ENCODE data around the gene CACNB2. TPM values are rescaled to one million over a fixed set of nuclear protein-coding genes. Genes with fewer than 3 reads are reported as not detected.

Gene CACNB2
- total and polyA plus RNA-seq, 7 experiments from 2014 or later: 0.30 to 0.49 (median 0.48) TPM; not detected in 4

GRCh38 chr10:18542832-18543231 lies 402.6 kb downstream of the CACNB2 start:
- POLR2A ChIA-PET: interaction anchor here (0.8 kb wide), 1 partner anchor 96 kb away, joined by 3 read pairs; no protein-coding TSS in a partner anchor
- Mint-ChIP-seq H3K9me3 (no peaks in the 10 kb centered on the region), H3K4me1 (peaks cover 0 to 2% (median 0%) of the 10 kb centered on the region in 7 donors), H3K36me3 (peaks cover 10 to 71% (median 61%) of the 10 kb centered on the region in 5 donors), H3K27me3 (no peaks in the 10 kb centered on the region), H3K4me3 (no peak overlapping the region), H3K27ac (no peak overlapping the region)
- CTCF ChIA-PET: interaction anchor here (0.5 kb wide), 1 partner anchor 148 kb away, joined by 5 read pairs; no protein-coding TSS in a partner anchor
- H3K27me3 ChIP-seq (ENCODE audit: control insufficient read depth in 2 of 2, insufficient read depth in 2 of 2, low read length in 2 of 2): no peaks in the 10 kb centered on the region
- no peak overlapping the region for H3K27ac ChIP-seq (ENCODE audit: low read depth, low read length)
- no peaks in the 10 kb centered on the region for H3K9me3 ChIP-seq (ENCODE audit: control insufficient read depth in 2 of 3, low read length in 3 of 3)
- H3K36me3 ChIP-seq (ENCODE audit: control insufficient read depth in 2 of 3, insufficient read depth in 3 of 3, low read length in 3 of 3): peaks cover 0 to 39% (median 0%) of the 10 kb centered on the region in 3 experiments
- no peak overlapping the region for H3K4me3 ChIP-seq (ENCODE audit: low read length)
- ATAC-seq: no peak
- intact Hi-C loops (cut with micrococcal nuclease): no loop called here
- no peaks in the 10 kb centered on the region for H3K4me1 ChIP-seq (ENCODE audit: control insufficient read depth in 2 of 2, insufficient read depth in 2 of 2, low read length in 2 of 2)
- no peak for DNase-seq

DNA sequence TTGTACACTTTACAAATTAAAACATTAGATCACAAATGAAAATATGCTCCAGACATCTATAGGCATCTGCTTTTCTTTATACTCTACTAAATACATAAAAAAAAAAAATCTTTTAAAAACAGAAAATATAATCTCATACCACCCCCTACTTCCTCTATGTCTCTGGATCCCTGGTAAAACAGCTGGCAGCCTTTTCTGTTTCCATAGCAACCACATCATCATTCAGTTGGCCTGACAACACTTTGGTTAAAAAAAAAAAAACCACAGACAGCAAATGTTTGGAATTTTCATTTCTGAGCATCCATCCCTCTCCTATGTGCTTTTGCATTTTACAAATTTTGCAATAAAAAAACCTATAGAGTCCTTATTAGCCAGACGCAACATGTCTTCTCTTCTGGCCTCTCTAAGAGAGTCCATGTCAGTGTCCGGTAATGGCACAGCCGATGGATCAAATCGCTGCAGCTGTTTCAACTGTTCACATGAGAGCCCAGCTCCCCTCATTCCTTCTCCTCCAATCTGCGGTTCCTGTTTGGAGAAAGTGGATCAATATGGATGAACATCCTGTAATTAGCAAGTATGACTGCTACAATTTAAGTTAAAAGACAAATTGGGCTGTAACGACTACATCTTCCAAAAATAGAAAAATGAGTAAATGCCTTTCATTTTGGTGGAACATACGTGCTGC lies 405.5 kb downstream of the CACNB2 start:
- Mint-ChIP-seq H3K4me3 (no peak overlapping the region), H3K27ac (peak overlapping the region in 1 of 9 donors; percentile 5), H3K36me3 (peaks cover 10 to 68% (median 65%) of the 10 kb centered on the region in 5 donors), H3K9me3 (no peaks in the 10 kb centered on the region), H3K27me3 (no peaks in the 10 kb centered on the region), H3K4me1 (peaks cover 0 to 6% (median 0%) of the 10 kb centered on the region in 7 donors)
- CTCF ChIA-PET: no interaction called here
- no peak for ATAC-seq
- Histone ChIP-seq H3K27me3 (ENCODE audit: control insufficient read depth in 2 of 2, insufficient read depth in 2 of 2, low read length in 2 of 2) (no peaks in the 10 kb centered on the region), H3K36me3 (ENCODE audit: control insufficient read depth in 2 of 3, insufficient read depth in 3 of 3, low read length in 3 of 3) (peaks cover 0 to 30% (median 0%) of the 10 kb centered on the region in 3 experiments), H3K27ac (ENCODE audit: low read depth, low read length) (no peak overlapping the region), H3K4me3 (ENCODE audit: low read length) (no peak overlapping the region), H3K4me1 (ENCODE audit: control insufficient read depth in 2 of 2, insufficient read depth in 2 of 2, low read length in 2 of 2) (no peaks in the 10 kb centered on the region), H3K9me3 (ENCODE audit: control insufficient read depth in 2 of 3, low read length in 3 of 3) (no peaks in the 10 kb centered on the region)
- DNase-seq: no peak
- POLR2A ChIA-PET: no interaction called here
- intact Hi-C loops (cut with micrococcal nuclease): no loop called here

DNA sequence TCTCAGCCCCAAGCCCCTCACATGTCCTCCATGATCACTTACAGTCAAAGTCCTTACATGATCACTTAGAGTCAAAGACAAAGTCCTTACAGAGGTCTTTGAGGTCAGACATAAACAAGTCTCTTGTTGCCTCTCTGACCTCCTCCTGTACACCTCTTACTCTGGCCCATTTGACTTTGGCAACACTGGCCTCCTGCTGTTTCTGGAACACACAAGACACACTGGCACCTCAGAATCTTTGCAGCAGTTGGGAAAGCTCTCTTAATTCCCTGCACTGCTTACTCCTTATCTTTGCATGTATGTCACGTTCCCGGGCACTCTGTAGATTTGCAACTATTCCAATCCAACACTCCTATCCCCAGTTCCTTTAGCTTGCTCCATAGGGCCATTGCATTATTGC lies 408.9 kb downstream of the CACNB2 start:
- H3K27me3 Mint-ChIP-seq: no peaks in the 10 kb centered on the region
- H3K27ac ChIP-seq (ENCODE audit: low read depth, low read length): no peak overlapping the region
- no peaks in the 10 kb centered on the region for H3K9me3 Mint-ChIP-seq
- peaks cover 7 to 58% (median 51%) of the 10 kb centered on the region in 5 donors for H3K36me3 Mint-ChIP-seq
- H3K27me3 ChIP-seq (ENCODE audit: control insufficient read depth in 2 of 2, insufficient read depth in 2 of 2, low read length in 2 of 2): no peaks in the 10 kb centered on the region
- H3K4me3 Mint-ChIP-seq: no peak overlapping the region
- intact Hi-C loops (cut with micrococcal nuclease): no loop called here
- H3K36me3 ChIP-seq (ENCODE audit: control insufficient read depth in 2 of 3, insufficient read depth in 3 of 3, low read length in 3 of 3): peaks cover 0 to 40% (median 0%) of the 10 kb centered on the region in 3 experiments
- peak overlapping the region in 1 of 9 donors; percentile 26 for H3K27ac Mint-ChIP-seq
- CTCF ChIA-PET: no interaction called here
- H3K4me1 Mint-ChIP-seq: peaks cover 0 to 6% (median 0%) of the 10 kb centered on the region in 7 donors
- no peak for ATAC-seq
- no peak for DNase-seq
- H3K4me1 ChIP-seq (ENCODE audit: control insufficient read depth in 2 of 2, insufficient read depth in 2 of 2, low read length in 2 of 2): no peaks in the 10 kb centered on the region
- no peaks in the 10 kb centered on the region for H3K9me3 ChIP-seq (ENCODE audit: control insufficient read depth in 2 of 3, low read length in 3 of 3)
- POLR2A ChIA-PET: no interaction called here
- no peak overlapping the region for H3K4me3 ChIP-seq (ENCODE audit: low read length)

GRCh38 chr10:18551473-18551872 lies 411.2 kb downstream of the CACNB2 start:
- no peaks in the 10 kb centered on the region for H3K9me3 ChIP-seq (ENCODE audit: control insufficient read depth in 2 of 3, low read length in 3 of 3)
- Mint-ChIP-seq H3K9me3 (no peaks in the 10 kb centered on the region), H3K4me3 (no peak overlapping the region), H3K36me3 (peaks cover 0 to 41% (median 32%) of the 10 kb centered on the region in 5 donors), H3K4me1 (peaks cover 0 to 6% (median 0%) of the 10 kb centered on the region in 7 donors), H3K27ac (no peak overlapping the region), H3K27me3 (no peaks in the 10 kb centered on the region)
- H3K4me1 ChIP-seq (ENCODE audit: control insufficient read depth in 2 of 2, insufficient read depth in 2 of 2, low read length in 2 of 2): no peaks in the 10 kb centered on the region
- DNase-seq: no peak
- no peak for ATAC-seq
- peaks cover 0 to 48% (median 7%) of the 10 kb centered on the region in 3 experiments for H3K36me3 ChIP-seq (ENCODE audit: control insufficient read depth in 2 of 3, insufficient read depth in 3 of 3, low read length in 3 of 3)
- no peak overlapping the region for H3K4me3 ChIP-seq (ENCODE audit: low read length)
- CTCF ChIA-PET: no interaction called here
- intact Hi-C loops (cut with micrococcal nuclease): no loop called here
- H3K27ac ChIP-seq (ENCODE audit: low read depth, low read length): no peak overlapping the region
- POLR2A ChIA-PET: no interaction called here
- H3K27me3 ChIP-seq (ENCODE audit: control insufficient read depth in 2 of 2, insufficient read depth in 2 of 2, low read length in 2 of 2): no peaks in the 10 kb centered on the region

GRCh38 chr10:18554479-18554878 lies 414.3 kb downstream of the CACNB2 start:
- intact Hi-C loops (cut with micrococcal nuclease): no loop called here
- H3K9me3 Mint-ChIP-seq: no peaks in the 10 kb centered on the region

GRCh38 chr10:18556522-18557147 lies 416.4 kb downstream of the CACNB2 start:
- H3K36me3 Mint-ChIP-seq: peaks cover 0 to 6% (median 1%) of the 10 kb centered on the region in 5 donors
- POLR2A ChIA-PET: no interaction called here
- Histone ChIP-seq H3K4me3 (ENCODE audit: low read length) (no peak overlapping the region), H3K36me3 (ENCODE audit: control insufficient read depth in 2 of 3, insufficient read depth in 3 of 3, low read length in 3 of 3) (peaks cover 0 to 84% (median 10%) of the 10 kb centered on the region in 3 experiments), H3K27ac (ENCODE audit: low read depth, low read length) (no peak overlapping the region), H3K9me3 (ENCODE audit: control insufficient read depth in 2 of 3, low read length in 3 of 3) (no peaks in the 10 kb centered on the region), H3K4me1 (ENCODE audit: control insufficient read depth in 2 of 2, insufficient read depth in 2 of 2, low read length in 2 of 2) (no peaks in the 10 kb centered on the region), H3K27me3 (ENCODE audit: control insufficient read depth in 2 of 2, insufficient read depth in 2 of 2, low read length in 2 of 2) (no peaks in the 10 kb centered on the region)
- DNase-seq (no peak), ATAC-seq (no peak)
- intact Hi-C loops (cut with micrococcal nuclease): no loop called here
- no peaks in the 10 kb centered on the region for H3K27me3 Mint-ChIP-seq
- no peaks in the 10 kb centered on the region for H3K4me1 Mint-ChIP-seq
- CTCF ChIA-PET: no interaction called here
- no peak overlapping the region for H3K4me3 Mint-ChIP-seq
- H3K9me3 Mint-ChIP-seq: no peaks in the 10 kb centered on the region
- no peak overlapping the region for H3K27ac Mint-ChIP-seq

More at GRCh38 chr10:18554479-18554878, 414.3 kb downstream of the CACNB2 start:
- Histone ChIP-seq H3K27me3 (ENCODE audit: control insufficient read depth in 2 of 2, insufficient read depth in 2 of 2, low read length in 2 of 2) (no peaks in the 10 kb centered on the region), H3K4me1 (ENCODE audit: control insufficient read depth in 2 of 2, insufficient read depth in 2 of 2, low read length in 2 of 2) (no peaks in the 10 kb centered on the region), H3K36me3 (ENCODE audit: control insufficient read depth in 2 of 3, insufficient read depth in 3 of 3, low read length in 3 of 3) (peaks cover 0 to 77% (median 7%) of the 10 kb centered on the region in 3 experiments), H3K27ac (ENCODE audit: low read depth, low read length) (no peak overlapping the region), H3K9me3 (ENCODE audit: control insufficient read depth in 2 of 3, low read length in 3 of 3) (no peaks in the 10 kb centered on the region), H3K4me3 (ENCODE audit: low read length) (no peak overlapping the region)
- ATAC-seq (no peak), DNase-seq (no peak)
- POLR2A ChIA-PET: no interaction called here
- CTCF ChIA-PET: no interaction called here
- Mint-ChIP-seq H3K4me1 (no peaks in the 10 kb centered on the region), H3K36me3 (peaks cover 0 to 22% (median 14%) of the 10 kb centered on the region in 5 donors), H3K4me3 (no peak overlapping the region), H3K27ac (no peak overlapping the region), H3K27me3 (no peaks in the 10 kb centered on the region)

Measured in naive thymus-derived CD4-positive, alpha-beta T cell (primary cell).